SH-SY5Y (cell line): ENCODE results near the gene SLC25A42.

Experiments used
- GATA2 ChIP-seq: IDR thresholded peaks from 2 replicates; pipeline ENCODE4 v1.6.1; 2011; ENCODE audit warnings: mild to moderate bottlenecking, low read depth, low read length
- GATA3 ChIP-seq: IDR thresholded peaks from 2 replicates; pipeline ENCODE4 v1.6.1; 2011; ENCODE audit warnings: low read depth, mild to moderate bottlenecking, low read length, moderate library complexity

DNA sequence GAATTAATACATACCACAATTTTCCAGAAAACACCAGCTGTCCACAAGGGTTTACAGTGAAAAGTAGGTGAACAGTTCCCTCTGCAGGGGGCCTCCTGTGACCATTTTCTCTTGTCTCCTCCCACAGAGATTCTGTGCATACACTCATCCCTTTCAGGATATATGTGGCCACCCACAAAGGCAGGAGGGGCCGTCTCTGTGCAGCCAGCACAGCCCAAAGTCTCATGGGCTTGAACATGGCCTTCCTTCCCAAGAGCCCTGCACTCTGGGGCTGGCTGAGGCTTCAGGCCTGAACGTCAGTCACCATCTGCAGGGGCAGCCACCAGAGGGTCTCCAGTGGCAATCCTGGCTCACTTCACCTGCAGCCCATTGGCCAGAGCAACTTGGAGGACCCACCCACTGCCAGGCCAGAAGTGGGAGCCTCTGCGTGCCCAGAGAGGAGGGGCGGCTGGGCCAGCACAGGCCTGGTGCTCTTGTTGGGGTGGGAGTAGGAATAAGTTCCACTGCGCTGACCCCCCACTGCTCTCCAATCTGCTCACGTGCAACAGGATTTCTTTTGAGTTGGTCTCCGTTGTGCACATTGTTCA, 49.3 kb downstream of the SLC25A42 start:
- TF ChIP-seq GATA3 (no peak), GATA2 (no peak)
